ENCODE results near the gene NDUFAB1. TPM values are rescaled to one million over a fixed set of nuclear protein-coding genes. Genes with fewer than 3 reads are reported as not detected.

NDUFAB1 gene
- total and polyA plus RNA-seq, 2 of the 13 experiments (the other 11 are each of a cell fraction or from before 2014, with no cell fraction given) = 221 to 601 TPM

GRCh38 chr16:23640931-23641765, 45.0 kb upstream of the NDUFAB1 start, which contains the start of the genes DCTN5 and PALB2 (continued):
- TF ChIP-seq ZNF142 (CRISPR knock-in tag; IDR thresholded peaks at IDR 0.05) (peak; percentile 94), ZNF607 (CRISPR knock-in tag; IDR thresholded peaks at IDR 0.05; ENCODE audit: borderline replicate concordance) (peak; percentile 99), ZBTB39 (CRISPR knock-in tag; IDR thresholded peaks at IDR 0.05) (0 out of 2 replicates have a peak, but pooled peaks have one; percentile 65), ONECUT2 (CRISPR knock-in tag; IDR thresholded peaks at IDR 0.05) (peak; percentile 64), CBFB (CRISPR knock-in tag; IDR thresholded peaks at IDR 0.05) (peak; percentile 91), CCAR2 (optimal IDR thresholded peaks at IDR 0.05; ENCODE audit: low read depth, low read length) (peak; percentile 34), ZNF598 (CRISPR knock-in tag; IDR thresholded peaks at IDR 0.05; ENCODE audit: borderline replicate concordance) (peak; percentile 99), THYN1 (CRISPR knock-in tag; IDR thresholded peaks at IDR 0.05; ENCODE audit: borderline replicate concordance, low read depth) (no peak; the same call in 1 of the 2 replicates), ZNF230 (CRISPR knock-in tag; IDR thresholded peaks at IDR 0.05) (peak; percentile 98), NKX3-1 (CRISPR knock-in tag; IDR thresholded peaks at IDR 0.05) (peak; percentile 98), ZNF83 (CRISPR knock-in tag; IDR thresholded peaks at IDR 0.05; ENCODE audit: borderline replicate concordance) (no peak; the same call in 1 of the 2 replicates), ZSCAN21 (CRISPR knock-in tag; IDR thresholded peaks at IDR 0.05; ENCODE audit: borderline replicate concordance) (peak; percentile 92), RFX5 (IDR thresholded peaks at IDR 0.05; ENCODE audit: low read depth, low read length) (peak; percentile 72; the same call in 1 of the 2 replicates), GATAD2A (CRISPR knock-in tag; IDR thresholded peaks at IDR 0.05) (peak; percentile 70), PAF1 (CRISPR knock-in tag; IDR thresholded peaks at IDR 0.05) (no peak), TOE1 (CRISPR knock-in tag; IDR thresholded peaks at IDR 0.05) (peak; percentile 31; the same call in 1 of the 2 replicates), CREBL2 (CRISPR knock-in tag; IDR thresholded peaks at IDR 0.05; ENCODE audit: borderline replicate concordance) (0 out of 2 replicates have a peak, but pooled peaks have one; percentile 24), RAD51 (IDR thresholded peaks at IDR 0.05; ENCODE audit: borderline replicate concordance) (peak; percentile 72)
- TF ChIP-seq, protein P1, sequence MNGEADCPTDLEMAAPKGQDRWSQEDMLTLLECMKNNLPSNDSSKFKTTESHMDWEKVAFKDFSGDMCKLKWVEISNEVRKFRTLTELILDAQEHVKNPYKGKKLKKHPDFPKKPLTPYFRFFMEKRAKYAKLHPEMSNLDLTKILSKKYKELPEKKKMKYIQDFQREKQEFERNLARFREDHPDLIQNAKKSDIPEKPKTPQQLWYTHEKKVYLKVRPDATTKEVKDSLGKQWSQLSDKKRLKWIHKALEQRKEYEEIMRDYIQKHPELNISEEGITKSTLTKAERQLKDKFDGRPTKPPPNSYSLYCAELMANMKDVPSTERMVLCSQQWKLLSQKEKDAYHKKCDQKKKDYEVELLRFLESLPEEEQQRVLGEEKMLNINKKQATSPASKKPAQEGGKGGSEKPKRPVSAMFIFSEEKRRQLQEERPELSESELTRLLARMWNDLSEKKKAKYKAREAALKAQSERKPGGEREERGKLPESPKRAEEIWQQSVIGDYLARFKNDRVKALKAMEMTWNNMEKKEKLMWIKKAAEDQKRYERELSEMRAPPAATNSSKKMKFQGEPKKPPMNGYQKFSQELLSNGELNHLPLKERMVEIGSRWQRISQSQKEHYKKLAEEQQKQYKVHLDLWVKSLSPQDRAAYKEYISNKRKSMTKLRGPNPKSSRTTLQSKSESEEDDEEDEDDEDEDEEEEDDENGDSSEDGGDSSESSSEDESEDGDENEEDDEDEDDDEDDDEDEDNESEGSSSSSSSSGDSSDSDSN (CRISPR knock-in tag; IDR thresholded peaks at IDR 0.05) = peak; percentile 79; the same call in 1 of the 2 replicates

All from HepG2 (cell line).